ENCODE data around the gene RNF152.

- TF ChIP-seq CTCF (IDR thresholded peaks at IDR 0.05) (no peak), POLR2A (IDR thresholded peaks at IDR 0.05) (no peak), EP300 (IDR thresholded peaks at IDR 0.05) (no peak), POLR2AphosphoS5 (IDR thresholded peaks at IDR 0.05) (no peak)
Measured at GRCh38 chr18:61823595-61823994, 69.2 kb downstream of the RNF152 start.
